Lower leg skin (tissue), 3 donors: ENCODE data around the gene CDKL5.

ENCODE experiments used
- POLR2A ChIP-seq, 2 donors: fragments of 450-650 bp; IDR thresholded peaks; one replicate each; pipeline ENCODE4 v1.6.1; 2016 to 2017; ENCODE audit warnings: antibody characterized with exemption in 2 of 2, mild to moderate bottlenecking in 1 of 2, moderate library complexity in 1 of 2
- TF ChIP-seq, protein P1 (sequence below), 3 donors: fragments of 450-650 bp; IDR thresholded peaks; one replicate each; pipeline ENCODE4 v1.5.1; 2016; ENCODE audit warnings: antibody characterized with exemption in 3 of 3, mild to moderate bottlenecking in 3 of 3, moderate library complexity in 2 of 3

DNA sequence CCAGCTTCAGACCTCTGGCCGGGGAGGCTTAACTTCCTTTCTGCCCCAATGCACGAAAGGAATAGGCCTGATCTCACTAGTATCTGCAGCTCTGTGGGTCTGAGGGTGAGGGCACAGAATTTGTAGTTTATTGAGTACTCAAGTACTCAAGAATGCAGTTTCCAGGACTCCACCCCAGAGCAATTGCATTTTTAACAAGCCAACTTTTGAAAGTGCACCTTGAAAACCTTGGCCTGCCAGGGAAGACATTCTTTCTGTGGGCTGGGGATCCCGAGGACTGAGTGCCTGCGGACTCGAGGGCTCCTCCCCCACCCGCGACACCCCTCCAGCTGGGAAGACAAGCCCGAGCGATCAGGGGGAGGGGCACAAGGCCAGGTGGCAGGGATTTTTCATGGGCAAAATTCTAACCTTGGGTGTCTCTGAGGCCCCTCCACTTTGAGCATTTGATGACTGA, 224.1 kb downstream of the CDKL5 start:
- TF ChIP-seq, protein P1, sequence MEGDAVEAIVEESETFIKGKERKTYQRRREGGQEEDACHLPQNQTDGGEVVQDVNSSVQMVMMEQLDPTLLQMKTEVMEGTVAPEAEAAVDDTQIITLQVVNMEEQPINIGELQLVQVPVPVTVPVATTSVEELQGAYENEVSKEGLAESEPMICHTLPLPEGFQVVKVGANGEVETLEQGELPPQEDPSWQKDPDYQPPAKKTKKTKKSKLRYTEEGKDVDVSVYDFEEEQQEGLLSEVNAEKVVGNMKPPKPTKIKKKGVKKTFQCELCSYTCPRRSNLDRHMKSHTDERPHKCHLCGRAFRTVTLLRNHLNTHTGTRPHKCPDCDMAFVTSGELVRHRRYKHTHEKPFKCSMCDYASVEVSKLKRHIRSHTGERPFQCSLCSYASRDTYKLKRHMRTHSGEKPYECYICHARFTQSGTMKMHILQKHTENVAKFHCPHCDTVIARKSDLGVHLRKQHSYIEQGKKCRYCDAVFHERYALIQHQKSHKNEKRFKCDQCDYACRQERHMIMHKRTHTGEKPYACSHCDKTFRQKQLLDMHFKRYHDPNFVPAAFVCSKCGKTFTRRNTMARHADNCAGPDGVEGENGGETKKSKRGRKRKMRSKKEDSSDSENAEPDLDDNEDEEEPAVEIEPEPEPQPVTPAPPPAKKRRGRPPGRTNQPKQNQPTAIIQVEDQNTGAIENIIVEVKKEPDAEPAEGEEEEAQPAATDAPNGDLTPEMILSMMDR (IDR thresholded peaks at IDR 0.05), result no peak
- no peak for TF ChIP-seq POLR2A (IDR thresholded peaks at IDR 0.05)
